Small intestine (tissue), 7 donors: ENCODE data around the gene FGF13. TPM values are rescaled to one million over a fixed set of nuclear protein-coding genes. Genes with fewer than 3 reads are reported as not detected.

Experiments
- DNase-seq, 2 donors: peaks; one replicate each; pipeline versions ENCODE4 v3.0.0 to v3.0.0-alpha.2; 2013
- FAIRE-seq: peaks from 2 replicates; lab custom pipeline; 2012; peaks lifted over from hg19 to GRCh38; lab: Jason Lieb, UNC
- H3K27ac ChIP-seq, 3 donors: one replicate each; pipeline ENCODE4 v1.5.1; 2013; ENCODE audit warnings: low read length in 2 of 3, mild to moderate bottlenecking in 2 of 3, control low read depth in 1 of 3, inconsistent platforms in 1 of 3, low read depth in 1 of 3, moderate library complexity in 1 of 3
- H3K27me3 ChIP-seq, 3 donors: one replicate each; pipeline ENCODE4 v1.6.1; 2013; ENCODE audit warnings: low read length in 3 of 3, inconsistent platforms in 1 of 3; ENCODE audit not compliant: control insufficient read depth in 3 of 3, insufficient read depth in 3 of 3
- H3K36me3 ChIP-seq, 3 donors: one replicate each; pipeline ENCODE4 v1.6.1; 2013; ENCODE audit warnings: low read length in 3 of 3, inconsistent platforms in 1 of 3, low read depth in 1 of 3, mild to moderate bottlenecking in 1 of 3, moderate library complexity in 1 of 3; ENCODE audit not compliant: control insufficient read depth in 3 of 3, insufficient read depth in 2 of 3
- H3K4me1 ChIP-seq, 3 donors: one replicate each; pipeline ENCODE4 v1.6.1; 2013; ENCODE audit warnings: low read length in 2 of 3, inconsistent platforms in 1 of 3, low read depth in 1 of 3, mild to moderate bottlenecking in 1 of 3, moderate library complexity in 1 of 3; ENCODE audit not compliant: control insufficient read depth in 3 of 3, insufficient read depth in 2 of 3
- H3K4me3 ChIP-seq, 3 donors: one replicate each; pipeline ENCODE4 v1.5.1; 2013; ENCODE audit warnings: low read length in 3 of 3, control low read depth in 1 of 3, inconsistent platforms in 1 of 3, low read depth in 1 of 3, mild to moderate bottlenecking in 1 of 3, moderate library complexity in 1 of 3
- H3K9me3 ChIP-seq, 2 donors: one replicate each; pipeline ENCODE4 v1.6.1; 2013; ENCODE audit warnings: low read depth in 1 of 2, low read length in 1 of 2; ENCODE audit not compliant: control insufficient read depth in 2 of 2, insufficient read depth in 1 of 2
- WGBS, 3 donors: extraction: QIAGEN DNeasy Blood & Tissue Kit; methylation state at CpG; one replicate each; pipeline ENCODE4 v1.1.7; 2013; 5-methylcytosine and 5-hydroxymethylcytosine counted together
- polyA plus RNA-seq, 4 donors: library from polyadenylated mRNA; stranded (reverse) in 3 of 4; unstranded in 1 of 4; fragments of 200-250 nt in 3 of 4; fragments of 120-200 nt in 1 of 4; gene quantifications; one replicate each; pipeline versions ENCODE4 v1.2.1 to v1.2.3, GENCODE V29; 2013
- donor health status: healthy with polysubstance abuse.
- donor health status: control.
- donor health status: control.
- donor health status: Bipolar disorder and iron deficiency.
- donor health status: healthy.

Gene FGF13
- polyA plus RNA-seq, 4 donors = 0.67 to 13.5 (median 3.4) TPM

GRCh38 chrX:138704101-138704500, 7.4 kb downstream of the FGF13 start:
- H3K9me3 ChIP-seq = no peaks in the 10 kb centered on the region
- 49 to 63% (median 49%) methylated on average over 3 of the region's 3 CpGs for WGBS, 3 donors
- no peak overlapping the region for H3K4me3 ChIP-seq
- no peaks in the 10 kb centered on the region for H3K27me3 ChIP-seq
- no peak for FAIRE-seq
- H3K36me3 ChIP-seq = no peaks in the 10 kb centered on the region
- H3K27ac ChIP-seq = no peak overlapping the region
- DNase-seq = no peak
- H3K4me1 ChIP-seq = no peaks in the 10 kb centered on the region

DNA sequence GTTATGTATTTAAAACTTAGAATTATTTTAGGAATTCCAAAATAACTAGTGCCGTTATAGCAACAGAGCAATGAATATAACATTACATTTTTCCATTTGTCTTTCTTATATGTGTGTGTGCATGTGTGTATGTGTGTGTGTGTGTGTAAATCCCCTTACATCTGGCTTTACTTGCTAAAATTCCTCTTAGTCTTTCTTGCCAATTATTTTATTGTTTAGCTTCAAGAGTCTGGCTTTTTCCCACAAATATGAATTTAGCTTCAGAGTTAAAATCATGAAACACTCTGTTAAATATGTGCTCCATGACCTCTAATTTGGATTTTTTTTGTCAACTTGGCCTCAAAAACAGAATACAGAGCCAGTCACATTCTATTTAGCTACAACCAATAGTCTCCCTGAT, 18.9 kb downstream of the FGF13 start:
- H3K27ac ChIP-seq = no peak overlapping the region
- peak; percentile 55 for FAIRE-seq
- 55 to 77% (median 76%) methylated on average over 1 of the region's 1 CpG for WGBS, 3 donors
- no peaks in the 10 kb centered on the region for H3K9me3 ChIP-seq
- H3K27me3 ChIP-seq = no peaks in the 10 kb centered on the region
- H3K4me3 ChIP-seq = no peak overlapping the region
- no peak for DNase-seq
- no peaks in the 10 kb centered on the region for H3K36me3 ChIP-seq
- H3K4me1 ChIP-seq = no peaks in the 10 kb centered on the region

GRCh38 chrX:138691186-138691585, 20.3 kb downstream of the FGF13 start:
- Histone ChIP-seq H3K36me3 (no peaks in the 10 kb centered on the region), H3K27ac (no peak overlapping the region), H3K9me3 (no peaks in the 10 kb centered on the region), H3K4me1 (no peaks in the 10 kb centered on the region), H3K27me3 (no peaks in the 10 kb centered on the region), H3K4me3 (no peak overlapping the region)
- 56 to 75% (median 61%) methylated on average over 4 of the region's 4 CpGs for WGBS, 3 donors
- FAIRE-seq (no peak), DNase-seq (no peak)

GRCh38 chrX:138690591-138690990, 20.9 kb downstream of the FGF13 start:
- Histone ChIP-seq H3K27ac (no peak overlapping the region), H3K4me3 (no peak overlapping the region), H3K9me3 (no peaks in the 10 kb centered on the region), H3K27me3 (no peaks in the 10 kb centered on the region), H3K36me3 (no peaks in the 10 kb centered on the region), H3K4me1 (no peaks in the 10 kb centered on the region)
- FAIRE-seq (no peak), DNase-seq (no peak)

DNA sequence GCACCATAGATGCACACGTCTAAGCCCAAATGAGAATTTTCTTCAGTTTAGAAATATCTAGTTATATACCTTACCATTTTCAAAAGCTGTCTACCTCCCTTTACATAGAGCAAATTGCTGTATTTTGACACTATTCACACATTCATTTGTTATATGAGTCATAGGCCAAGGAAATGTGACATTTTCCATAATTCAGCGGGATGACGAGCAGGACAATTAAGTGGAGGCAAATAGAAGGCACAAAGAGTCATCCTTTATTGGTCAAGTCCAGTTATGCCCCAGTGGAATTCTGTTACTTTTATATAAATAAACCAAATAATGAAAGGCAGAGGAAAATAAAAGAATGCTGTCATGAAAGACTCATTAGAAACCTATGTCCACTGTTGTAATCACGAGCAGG, 27.9 kb downstream of the FGF13 start:
- FAIRE-seq = no peak
- H3K27me3 ChIP-seq = no peaks in the 10 kb centered on the region
- WGBS, 3 donors = 57 to 79% (median 72%) methylated on average over 4 of the region's 4 CpGs

GRCh38 chrX:138669693-138670092, 41.8 kb downstream of the FGF13 start:
- DNase-seq = no peak
- H3K4me3 ChIP-seq = no peak overlapping the region
- H3K9me3 ChIP-seq = no peaks in the 10 kb centered on the region
- no peak for FAIRE-seq
- no peak overlapping the region for H3K27ac ChIP-seq
- H3K36me3 ChIP-seq = no peaks in the 10 kb centered on the region
- no peaks in the 10 kb centered on the region for H3K27me3 ChIP-seq
- 19 to 37% (median 30%) methylated on average over 2 of the region's 2 CpGs for WGBS, 3 donors
- no peaks in the 10 kb centered on the region for H3K4me1 ChIP-seq

More for the DNA sequence above, 27.9 kb downstream of the FGF13 start:
- Histone ChIP-seq H3K36me3 (no peaks in the 10 kb centered on the region), H3K4me3 (no peak overlapping the region), H3K27ac (no peak overlapping the region), H3K4me1 (no peaks in the 10 kb centered on the region), H3K9me3 (no peaks in the 10 kb centered on the region)
- no peak for DNase-seq

DNA sequence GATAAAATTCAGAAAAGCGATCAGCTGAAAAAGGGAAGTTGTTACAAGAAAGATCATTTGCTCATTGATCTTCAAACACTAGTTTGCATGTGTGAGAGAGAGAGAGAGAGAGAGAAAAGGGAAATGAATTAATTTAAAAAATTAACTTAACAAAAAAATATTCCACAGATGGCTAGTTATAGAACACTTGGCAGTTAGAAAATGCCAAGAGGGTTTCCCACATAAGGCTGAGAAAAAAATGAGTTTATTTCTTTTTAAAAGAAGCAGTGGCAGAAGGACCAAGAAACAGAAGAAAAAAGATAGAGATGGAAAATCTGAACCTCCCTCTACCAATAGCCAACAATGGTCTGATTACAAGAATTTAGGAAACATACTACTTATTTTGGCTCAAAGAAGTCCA, 47.1 kb downstream of the FGF13 start:
- H3K27me3 ChIP-seq = no peaks in the 10 kb centered on the region
- FAIRE-seq (no peak), DNase-seq (no peak)
- no peak overlapping the region for H3K27ac ChIP-seq
- H3K4me3 ChIP-seq = no peak overlapping the region
- 72 to 80% (median 76%) methylated on average over 1 of the region's 1 CpG for WGBS, 3 donors
- H3K4me1 ChIP-seq = no peaks in the 10 kb centered on the region
- no peaks in the 10 kb centered on the region for H3K9me3 ChIP-seq
- H3K36me3 ChIP-seq = no peaks in the 10 kb centered on the region

DNA sequence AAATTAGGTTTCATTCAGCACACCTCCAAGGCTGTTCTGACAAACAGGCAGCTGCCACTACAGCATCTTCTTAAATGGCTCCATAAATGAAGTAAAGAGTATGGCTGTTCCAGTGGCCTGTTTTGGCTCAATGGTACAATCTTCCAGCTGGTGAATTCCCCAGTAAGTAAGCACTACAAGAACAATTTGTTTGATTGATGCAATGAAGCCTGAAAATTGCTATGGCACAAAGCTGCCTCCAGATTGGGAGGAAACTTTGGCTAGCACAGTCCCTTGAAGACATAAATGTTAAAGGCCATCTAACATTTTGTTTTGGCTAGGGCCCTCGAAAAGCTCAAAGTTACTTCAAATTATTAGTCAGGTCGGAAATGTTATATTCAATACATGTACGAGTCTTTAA, 47.5 kb downstream of the FGF13 start:
- Histone ChIP-seq H3K4me1 (no peaks in the 10 kb centered on the region), H3K9me3 (no peaks in the 10 kb centered on the region), H3K27me3 (no peaks in the 10 kb centered on the region), H3K4me3 (no peak overlapping the region), H3K36me3 (no peaks in the 10 kb centered on the region), H3K27ac (no peak overlapping the region)
- DNase-seq = no peak
- 71 to 87% (median 83%) methylated on average over 3 of the region's 3 CpGs for WGBS, 3 donors
- no peak for FAIRE-seq

- Histone ChIP-seq H3K27ac (no peak overlapping the region), H3K27me3 (no peaks in the 10 kb centered on the region), H3K4me1 (no peaks in the 10 kb centered on the region), H3K36me3 (no peaks in the 10 kb centered on the region), H3K4me3 (no peak overlapping the region), H3K9me3 (no peaks in the 10 kb centered on the region)
- no peak for FAIRE-seq
- no peak for DNase-seq
Observed at GRCh38 chrX:138651494-138651893, 60.0 kb downstream of the FGF13 start.
